Neural cell (in vitro differentiated cells): ENCODE measurements around the gene LRIG1.

ENCODE experiments used
- EP300 ChIP-seq: fragments of 450-650 bp; conservative IDR thresholded peaks from 2 replicates; pipeline ENCODE4 v1.6.1; 2014; ENCODE audit warnings: antibody characterized with exemption, mild to moderate bottlenecking, moderate library complexity; ENCODE audit not compliant: poor library complexity, severe bottlenecking
- TAF1 ChIP-seq: IDR thresholded peaks from 2 replicates; pipeline ENCODE4 v1.6.1; 2012; ENCODE audit warnings: low read depth

DNA sequence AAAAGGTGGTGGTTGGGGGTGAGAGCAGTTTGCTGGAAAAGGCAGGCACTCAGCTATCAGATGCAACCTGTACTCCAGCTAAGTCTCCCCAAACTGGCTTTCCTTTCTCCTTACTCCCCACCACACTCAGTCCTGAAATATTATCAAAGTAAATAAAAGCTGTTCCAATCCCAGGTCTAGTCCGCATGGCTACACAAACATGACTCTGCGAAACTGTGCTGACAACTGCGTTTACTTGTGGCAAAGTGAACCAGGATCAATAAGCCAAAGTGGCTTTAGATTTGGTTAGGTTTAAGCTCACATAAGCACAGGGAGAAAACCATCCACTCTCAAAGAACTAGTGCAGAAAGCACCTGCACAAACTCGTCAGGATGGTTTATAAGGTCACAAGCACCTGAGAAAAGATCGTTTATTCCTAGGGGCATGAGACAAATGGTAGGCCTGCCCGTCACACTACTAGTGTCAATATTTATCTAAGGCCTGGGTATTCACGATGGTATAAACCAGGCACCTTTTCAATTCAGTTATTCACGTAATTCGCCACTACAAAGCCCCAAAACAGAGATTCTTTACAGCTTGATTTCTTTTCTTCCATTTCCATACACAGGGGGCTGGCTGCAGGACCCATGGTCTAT, 25.3 kb downstream of the LRIG1 start:
- TF ChIP-seq EP300 (no peak), TAF1 (no peak)
